ENCODE results near the gene VEPH1.

Gene VEPH1

DNA sequence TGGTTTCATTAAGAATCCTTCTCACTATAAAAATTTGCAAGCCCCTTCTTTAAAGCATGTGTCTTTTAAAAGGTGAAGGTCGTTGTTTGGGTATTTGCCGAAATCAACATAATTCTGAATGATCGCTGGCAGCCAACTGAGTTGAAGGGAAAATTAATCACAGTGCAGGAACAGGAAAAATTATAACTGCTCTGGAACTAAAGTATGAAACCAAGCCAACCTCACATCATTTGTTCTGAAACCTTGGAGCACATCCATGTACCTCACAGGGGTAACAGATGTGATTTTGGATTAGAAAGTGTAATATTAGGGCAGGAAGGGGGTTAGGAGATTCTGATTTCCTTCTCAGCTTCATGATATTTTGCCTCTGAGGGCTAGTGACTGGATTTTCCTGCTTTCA, 118.7 kb downstream of the VEPH1 start:
- Histone ChIP-seq H3K79me2 (ENCODE audit: control insufficient read depth, low read length) (no peaks in the 10 kb centered on the region), H3K4me3 (ENCODE audit: low read length) (no peak overlapping the region), H3K36me3 (ENCODE audit: control insufficient read depth, low read length) (no peaks in the 10 kb centered on the region), H3K9me3 (ENCODE audit: control insufficient read depth, insufficient read depth, low read length) (no peaks in the 10 kb centered on the region), H3K9me2 (replicated peaks; ENCODE audit: control insufficient read depth, low read length) (no peaks in the 10 kb centered on the region), H3K27me3 (ENCODE audit: control insufficient read depth, low read length) (no peaks in the 10 kb centered on the region), H3K27ac (ENCODE audit: low read depth, low read length) (no peak overlapping the region), H3F3A (ENCODE audit: control insufficient read depth, insufficient read depth) (no peaks in the 10 kb centered on the region), H3K4me1 (ENCODE audit: control insufficient read depth, low read length) (no peaks in the 10 kb centered on the region), H4K20me1 (ENCODE audit: control insufficient read depth, insufficient read depth, low read depth, low read length) (no peaks in the 10 kb centered on the region), H3K4me2 (ENCODE audit: low read length) (no peak overlapping the region)
- TF ChIP-seq, protein P1, sequence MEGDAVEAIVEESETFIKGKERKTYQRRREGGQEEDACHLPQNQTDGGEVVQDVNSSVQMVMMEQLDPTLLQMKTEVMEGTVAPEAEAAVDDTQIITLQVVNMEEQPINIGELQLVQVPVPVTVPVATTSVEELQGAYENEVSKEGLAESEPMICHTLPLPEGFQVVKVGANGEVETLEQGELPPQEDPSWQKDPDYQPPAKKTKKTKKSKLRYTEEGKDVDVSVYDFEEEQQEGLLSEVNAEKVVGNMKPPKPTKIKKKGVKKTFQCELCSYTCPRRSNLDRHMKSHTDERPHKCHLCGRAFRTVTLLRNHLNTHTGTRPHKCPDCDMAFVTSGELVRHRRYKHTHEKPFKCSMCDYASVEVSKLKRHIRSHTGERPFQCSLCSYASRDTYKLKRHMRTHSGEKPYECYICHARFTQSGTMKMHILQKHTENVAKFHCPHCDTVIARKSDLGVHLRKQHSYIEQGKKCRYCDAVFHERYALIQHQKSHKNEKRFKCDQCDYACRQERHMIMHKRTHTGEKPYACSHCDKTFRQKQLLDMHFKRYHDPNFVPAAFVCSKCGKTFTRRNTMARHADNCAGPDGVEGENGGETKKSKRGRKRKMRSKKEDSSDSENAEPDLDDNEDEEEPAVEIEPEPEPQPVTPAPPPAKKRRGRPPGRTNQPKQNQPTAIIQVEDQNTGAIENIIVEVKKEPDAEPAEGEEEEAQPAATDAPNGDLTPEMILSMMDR (IDR thresholded peaks at IDR 0.05; ENCODE audit: low read depth, low read length, poor library complexity, severe bottlenecking): no peak
- TF ChIP-seq EZH2phosphoT487 (IDR thresholded peaks at IDR 0.05; ENCODE audit: borderline replicate concordance, low read length): no peak

DNA sequence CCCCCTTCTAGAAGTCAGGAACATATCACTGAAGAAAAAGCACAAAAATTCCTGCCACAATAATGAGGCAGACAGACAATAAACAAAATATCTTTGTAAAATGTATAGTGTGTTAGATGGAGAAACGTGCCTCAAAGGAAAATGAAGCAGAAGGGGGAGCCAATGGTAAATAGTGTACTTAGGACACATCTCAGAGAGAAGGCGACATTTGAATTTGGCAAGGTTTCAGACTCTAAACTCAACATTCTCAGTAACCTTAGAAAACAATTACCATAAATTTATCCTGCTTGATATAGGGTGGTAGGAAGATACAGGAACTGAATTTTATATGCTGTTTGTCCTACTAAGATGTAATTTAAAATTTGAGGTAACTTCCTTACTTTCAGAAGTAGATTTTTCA, 119.2 kb downstream of the VEPH1 start:
- no peaks in the 10 kb centered on the region for H3K4me1 ChIP-seq (ENCODE audit: control insufficient read depth, low read length)
- no peak overlapping the region for H3K4me3 ChIP-seq (ENCODE audit: low read length)
- no peak overlapping the region for H3K4me2 ChIP-seq (ENCODE audit: low read length)
- TF ChIP-seq, protein P1 (IDR thresholded peaks at IDR 0.05; ENCODE audit: low read depth, low read length, poor library complexity, severe bottlenecking): no peak
- no peak for TF ChIP-seq EZH2phosphoT487 (IDR thresholded peaks at IDR 0.05; ENCODE audit: borderline replicate concordance, low read length)
- no peaks in the 10 kb centered on the region for H3K27me3 ChIP-seq (ENCODE audit: control insufficient read depth, low read length)
- H3K9me2 ChIP-seq (replicated peaks; ENCODE audit: control insufficient read depth, low read length): no peaks in the 10 kb centered on the region
- H3K9me3 ChIP-seq (ENCODE audit: control insufficient read depth, insufficient read depth, low read length): no peaks in the 10 kb centered on the region
- H4K20me1 ChIP-seq (ENCODE audit: control insufficient read depth, insufficient read depth, low read depth, low read length): no peaks in the 10 kb centered on the region
- H3K36me3 ChIP-seq (ENCODE audit: control insufficient read depth, low read length): no peaks in the 10 kb centered on the region
- H3F3A ChIP-seq (ENCODE audit: control insufficient read depth, insufficient read depth): no peaks in the 10 kb centered on the region
- no peak overlapping the region for H3K27ac ChIP-seq (ENCODE audit: low read depth, low read length)
- H3K79me2 ChIP-seq (ENCODE audit: control insufficient read depth, low read length): no peaks in the 10 kb centered on the region

DNA sequence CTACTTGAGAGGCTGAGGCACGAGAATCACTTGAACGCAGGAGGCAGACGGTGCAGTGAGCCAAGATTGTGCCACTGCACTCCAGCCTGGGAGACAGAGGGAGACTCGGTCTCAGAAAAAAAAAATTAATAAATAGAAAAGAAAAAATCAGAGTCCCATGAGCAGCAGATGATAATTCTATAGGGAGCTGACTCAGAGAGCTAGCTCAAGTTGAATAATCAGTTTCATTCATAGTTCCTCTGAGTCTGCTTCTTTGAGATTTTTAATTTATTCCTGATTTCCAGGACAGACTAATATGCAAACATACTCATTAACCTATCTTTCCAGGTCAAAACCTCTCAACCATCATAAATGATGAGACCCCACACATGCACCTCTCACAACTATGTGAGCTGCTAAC, 121.6 kb downstream of the VEPH1 start:
- H3K4me3 ChIP-seq (ENCODE audit: low read length): no peak overlapping the region
- H3K36me3 ChIP-seq (ENCODE audit: control insufficient read depth, low read length): no peaks in the 10 kb centered on the region
- H3K27me3 ChIP-seq (ENCODE audit: control insufficient read depth, low read length): no peaks in the 10 kb centered on the region
- no peaks in the 10 kb centered on the region for H3K9me2 ChIP-seq (replicated peaks; ENCODE audit: control insufficient read depth, low read length)
- no peak overlapping the region for H3K4me2 ChIP-seq (ENCODE audit: low read length)
- TF ChIP-seq, protein P1 (IDR thresholded peaks at IDR 0.05; ENCODE audit: low read depth, low read length, poor library complexity, severe bottlenecking): no peak
- no peak for TF ChIP-seq EZH2phosphoT487 (IDR thresholded peaks at IDR 0.05; ENCODE audit: borderline replicate concordance, low read length)
- no peaks in the 10 kb centered on the region for H4K20me1 ChIP-seq (ENCODE audit: control insufficient read depth, insufficient read depth, low read depth, low read length)
- no peaks in the 10 kb centered on the region for H3K9me3 ChIP-seq (ENCODE audit: control insufficient read depth, insufficient read depth, low read length)
- H3K4me1 ChIP-seq (ENCODE audit: control insufficient read depth, low read length): no peaks in the 10 kb centered on the region
- no peak overlapping the region for H3K27ac ChIP-seq (ENCODE audit: low read depth, low read length)
- H3F3A ChIP-seq (ENCODE audit: control insufficient read depth, insufficient read depth): no peaks in the 10 kb centered on the region
- H3K79me2 ChIP-seq (ENCODE audit: control insufficient read depth, low read length): no peaks in the 10 kb centered on the region

Measured in DOHH2 (cell line).